GM23248 (cell line): Measurements from ENCODE around the gene L1CAM.

Experiments
- EZH2 ChIP-seq: fragments of 200-600 bp; sonication (generic); IDR thresholded peaks from 2 replicates; pipeline ENCODE4 v1.6.1; 2018; ENCODE audit warnings: antibody characterized with exemption, mild to moderate bottlenecking; ENCODE audit not compliant: insufficient read depth, poor library complexity, severe bottlenecking
- EZH2phosphoT487 ChIP-seq: fragments of 200-600 bp; sonication (generic); IDR thresholded peaks from 2 replicates; pipeline ENCODE4 v1.6.1; 2018; ENCODE audit warnings: antibody characterized with exemption, moderate library complexity, mild to moderate bottlenecking, low read depth; ENCODE audit not compliant: insufficient read depth

GRCh38 chrX:153880440-153880815, 5.5 kb downstream of the L1CAM start:
- TF ChIP-seq EZH2 (no peak), EZH2phosphoT487 (no peak)
